Coronary artery (tissue), 2 donors: ENCODE results near the gene SASS6.

Experiments
- DNase-seq: peaks from one replicate; pipeline ENCODE4 v3.0.0-alpha.2; 2017; ENCODE audit warnings: low spot score
- H3K27ac ChIP-seq, 2 donors: fragments of 200-600 bp; sonication (generic); one replicate each; pipeline ENCODE4 v1.5.1; 2016 to 2019
- H3K4me3 ChIP-seq: fragments of 200-600 bp; sonication (generic); 2 replicates; pipeline ENCODE4 v1.5.1; 2016; ENCODE audit warnings: mild to moderate bottlenecking, moderate library complexity
- CTCF ChIP-seq: fragments of 200-600 bp; sonication (generic); IDR thresholded peaks from one replicate; pipeline ENCODE4 v1.5.1; 2019; ENCODE audit warnings: antibody characterized with exemption

Gene SASS6

GRCh38 chr1:100037927-100038659, 94.6 kb downstream of the SASS6 start:
- Histone ChIP-seq H3K4me3 (peak overlapping the region; percentile 89), H3K27ac (peak overlapping the region; percentile 96 to 97)
- TF ChIP-seq CTCF: no peak
- peak; percentile 91 for DNase-seq

- TF ChIP-seq CTCF: no peak
- peak overlapping the region; percentile 96 to 97 for H3K27ac ChIP-seq
- no peak for DNase-seq
- H3K4me3 ChIP-seq: peak overlapping the region; percentile 89
These were observed 95.1 kb downstream of the SASS6 start for GRCh38 chr1:100037656-100037926.

- Histone ChIP-seq H3K4me3 (peak overlapping the region; percentile 89), H3K27ac (peak overlapping the region; percentile 96 to 97)
- DNase-seq: no peak
- TF ChIP-seq CTCF: no peak
These were observed 95.7 kb downstream of the SASS6 start for GRCh38 chr1:100036718-100037655.

- no peak for TF ChIP-seq CTCF
- no peak overlapping the region for H3K4me3 ChIP-seq
- DNase-seq: no peak
- H3K27ac ChIP-seq: no peak overlapping the region
These were observed 97.5 kb downstream of the SASS6 start for GRCh38 chr1:100035214-100035613.

GRCh38 chr1:100034470-100034869, 98.3 kb downstream of the SASS6 start:
- H3K27ac ChIP-seq: no peak overlapping the region
- no peak for TF ChIP-seq CTCF
- H3K4me3 ChIP-seq: no peak overlapping the region
- DNase-seq: no peak
